Endodermal cell (in vitro differentiated cells): Measurements from ENCODE around the gene SMURF1. TPM values are rescaled to one million over a fixed set of nuclear protein-coding genes. Genes with fewer than 3 reads are reported as not detected.
"Not testable (repeated sequence)": the region's sequence is repeated elsewhere in the genome, so short reads cannot be mapped to it uniquely, and the experiment has no call there.

ENCODE experiments used
- DNase-seq: peaks from one replicate; pipeline ENCODE4 v3.0.0-alpha.2; 2017
- H3K27ac ChIP-seq: 2 replicates; pipeline ENCODE4 v1.5.1; 2013; ENCODE audit warnings: mild to moderate bottlenecking, low read depth, low read length, moderate library complexity
- H3K27me3 ChIP-seq: 2 replicates; pipeline ENCODE4 v1.6.1; 2013; ENCODE audit warnings: mild to moderate bottlenecking, low read length, moderate library complexity; ENCODE audit not compliant: insufficient read depth, control insufficient read depth, poor library complexity, severe bottlenecking
- H3K36me3 ChIP-seq: 2 replicates; pipeline ENCODE4 v1.7.0; 2013; ENCODE audit warnings: mild to moderate bottlenecking, low read length, moderate library complexity; ENCODE audit not compliant: control insufficient read depth, insufficient read depth
- H3K4me1 ChIP-seq: one replicate; pipeline ENCODE4 v1.7.0; 2013; ENCODE audit warnings: low read length; ENCODE audit not compliant: control insufficient read depth, insufficient read depth
- H3K4me3 ChIP-seq: 2 replicates; pipeline ENCODE4 v1.5.1; 2013; ENCODE audit warnings: mild to moderate bottlenecking, low read length, moderate library complexity
- H3K9ac ChIP-seq: 2 replicates; pipeline ENCODE4 v1.6.1; 2013; ENCODE audit warnings: mild to moderate bottlenecking, low read length, moderate library complexity; ENCODE audit not compliant: poor library complexity, severe bottlenecking; ENCODE audit errors: extremely low read depth
- H3K9me3 ChIP-seq: 2 replicates; pipeline ENCODE4 v1.6.1; 2013; ENCODE audit warnings: mild to moderate bottlenecking, low read length, moderate library complexity; ENCODE audit not compliant: control insufficient read depth
- H3K27ac Mint-ChIP-seq: 2 replicates; pipeline ENCODE4 v1.8.0; 2020; ENCODE audit warnings: mixed read lengths
- H3K27me3 Mint-ChIP-seq: 2 replicates; pipeline ENCODE4 v1.8.0; 2021; ENCODE audit warnings: mild to moderate bottlenecking, mixed read lengths; ENCODE audit not compliant: insufficient read depth
- H3K36me3 Mint-ChIP-seq: 2 replicates; pipeline ENCODE4 v1.8.0; 2020; ENCODE audit warnings: low read depth, mixed read lengths
- H3K4me1 Mint-ChIP-seq: 2 replicates; pipeline ENCODE4 v1.8.0; 2020; ENCODE audit warnings: mixed read lengths
- H3K4me3 Mint-ChIP-seq: 2 replicates; pipeline ENCODE4 v1.8.0; 2020; ENCODE audit warnings: mild to moderate bottlenecking, moderate library complexity, mixed read lengths
- H3K9me3 Mint-ChIP-seq: 2 replicates; pipeline ENCODE4 v1.8.0; 2020; ENCODE audit warnings: mild to moderate bottlenecking, mixed read lengths
- WGBS, 2 experiments: methylation state at CpG; one replicate each; pipeline versions ENCODE4 v1.1.5 to v1.1.7; 2013; ENCODE audit warnings: missing lambda C conversion rate in 2 of 2, mixed read lengths in 1 of 2; ENCODE audit not compliant: insufficient coverage in 1 of 2, insufficient read length in 1 of 2; 5-methylcytosine and 5-hydroxymethylcytosine counted together
- total RNA-seq, 2 donors: library from RNA; stranded (reverse); fragmentation: NEBNext Ultra II Directional in 1 of 2; extraction: Animal tissue kit (Norgen Biotek cat#: 25700) in 1 of 2; gene quantifications; 2 replicates in 1 of 2; 3 replicates in 1 of 2; pipeline ENCODE4 v1.2.1, GENCODE V29; 2021
- TF ChIP-seq, protein P1 (sequence below): fragments of 200-600 bp; sonication (generic); conservative IDR thresholded peaks from 2 replicates; pipeline ENCODE4 v1.5.0; 2021; ENCODE audit warnings: antibody characterized with exemption, mild to moderate bottlenecking

Gene SMURF1
- total RNA-seq, 2 donors from 2014 or later = 31.6 to 38.1 TPM

GRCh38 chr7:99102361-99102760, 41.5 kb downstream of the SMURF1 start:
- no CpG with 5 or more reads among the region's 1 CpG for WGBS, 2 experiments
- no peak overlapping the region for H3K4me3 Mint-ChIP-seq
- TF ChIP-seq, protein P1, sequence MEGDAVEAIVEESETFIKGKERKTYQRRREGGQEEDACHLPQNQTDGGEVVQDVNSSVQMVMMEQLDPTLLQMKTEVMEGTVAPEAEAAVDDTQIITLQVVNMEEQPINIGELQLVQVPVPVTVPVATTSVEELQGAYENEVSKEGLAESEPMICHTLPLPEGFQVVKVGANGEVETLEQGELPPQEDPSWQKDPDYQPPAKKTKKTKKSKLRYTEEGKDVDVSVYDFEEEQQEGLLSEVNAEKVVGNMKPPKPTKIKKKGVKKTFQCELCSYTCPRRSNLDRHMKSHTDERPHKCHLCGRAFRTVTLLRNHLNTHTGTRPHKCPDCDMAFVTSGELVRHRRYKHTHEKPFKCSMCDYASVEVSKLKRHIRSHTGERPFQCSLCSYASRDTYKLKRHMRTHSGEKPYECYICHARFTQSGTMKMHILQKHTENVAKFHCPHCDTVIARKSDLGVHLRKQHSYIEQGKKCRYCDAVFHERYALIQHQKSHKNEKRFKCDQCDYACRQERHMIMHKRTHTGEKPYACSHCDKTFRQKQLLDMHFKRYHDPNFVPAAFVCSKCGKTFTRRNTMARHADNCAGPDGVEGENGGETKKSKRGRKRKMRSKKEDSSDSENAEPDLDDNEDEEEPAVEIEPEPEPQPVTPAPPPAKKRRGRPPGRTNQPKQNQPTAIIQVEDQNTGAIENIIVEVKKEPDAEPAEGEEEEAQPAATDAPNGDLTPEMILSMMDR = no peak

GRCh38 chr7:99101516-99101915, 42.4 kb downstream of the SMURF1 start:
- not testable (repeated sequence) for H3K36me3 Mint-ChIP-seq, H3K4me3 Mint-ChIP-seq, DNase-seq, H3K9ac ChIP-seq, H3K36me3 ChIP-seq, H3K27me3 Mint-ChIP-seq, H3K27ac ChIP-seq, H3K4me1 ChIP-seq, H3K27me3 ChIP-seq, H3K9me3 Mint-ChIP-seq, H3K27ac Mint-ChIP-seq, H3K4me3 ChIP-seq
- peaks cover 30% of the 10 kb centered on the region for H3K4me1 Mint-ChIP-seq
- H3K9me3 ChIP-seq = peaks cover 11% of the 10 kb centered on the region
- 87 to 95% methylated on average over 8 to 13 of the region's 13 CpGs for WGBS, 2 experiments

More at GRCh38 chr7:99102361-99102760, 41.5 kb downstream of the SMURF1 start:
- Mint-ChIP-seq H3K4me1 (peaks cover 34% of the 10 kb centered on the region), H3K9me3 (peaks cover 3% of the 10 kb centered on the region), H3K27ac (no peak overlapping the region), H3K36me3 (peaks cover 7% of the 10 kb centered on the region), H3K27me3 (no peaks in the 10 kb centered on the region)
- Histone ChIP-seq H3K36me3 (peaks cover 4% of the 10 kb centered on the region), H3K27ac (no peak overlapping the region), H3K9ac (no peak overlapping the region), H3K27me3 (no peaks in the 10 kb centered on the region), H3K4me1 (peaks cover 4% of the 10 kb centered on the region), H3K4me3 (no peak overlapping the region), H3K9me3 (peaks cover 10% of the 10 kb centered on the region)
- no peak for DNase-seq

DNA sequence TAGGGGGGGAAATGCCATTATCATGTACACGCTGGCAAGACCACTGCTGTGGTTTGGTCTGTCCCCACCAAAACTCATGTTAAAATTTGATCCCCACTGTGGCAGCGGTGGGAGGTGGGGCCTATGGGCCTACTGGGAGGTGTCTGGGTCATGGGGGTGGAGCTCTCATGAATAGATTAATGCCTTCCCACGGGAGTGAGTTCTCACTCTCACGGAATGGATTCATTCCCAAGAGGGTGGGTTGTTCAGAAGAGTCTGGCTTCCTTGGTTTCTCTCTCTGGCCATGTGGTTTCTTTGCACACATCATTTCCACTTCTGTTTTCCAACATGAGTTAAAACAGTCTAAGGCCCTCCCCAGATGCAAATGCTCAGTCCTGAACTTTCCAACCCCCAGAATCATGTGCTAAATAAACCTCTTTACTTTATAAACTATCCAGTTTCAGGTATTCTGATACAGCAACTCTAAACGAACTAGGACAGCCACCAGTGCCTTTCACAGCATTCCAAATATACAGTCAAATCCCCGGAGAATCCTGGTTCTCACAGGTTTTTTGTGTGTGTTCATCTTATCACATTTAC, 44.3 kb downstream of the SMURF1 start:
- Mint-ChIP-seq H3K4me3 (peak overlapping the region; percentile 38), H3K27ac (peak overlapping the region; percentile 91), H3K4me1 (peaks cover 29% of the 10 kb centered on the region), H3K36me3 (peaks cover 9% of the 10 kb centered on the region), H3K27me3 (no peaks in the 10 kb centered on the region), H3K9me3 (peaks cover 3% of the 10 kb centered on the region)
- Histone ChIP-seq H3K9ac (no peak overlapping the region), H3K9me3 (peaks cover 11% of the 10 kb centered on the region), H3K27ac (no peak overlapping the region), H3K36me3 (peaks cover 4% of the 10 kb centered on the region), H3K4me1 (no peaks in the 10 kb centered on the region), H3K27me3 (no peaks in the 10 kb centered on the region), H3K4me3 (peak overlapping the region; percentile 16)
- peak; percentile 61 for DNase-seq
- WGBS, 2 experiments = 80 to 89% methylated on average over 2 to 6 of the region's 6 CpGs
- TF ChIP-seq, protein P1 = no peak
